Measurements from ENCODE around the gene THSD4.

THSD4 gene

GRCh38 chr15:71773206-71773859 lies 658.1 kb downstream of the THSD4 start:
- Histone ChIP-seq H3K4me1 (ENCODE audit: insufficient read depth, low read length, poor library complexity, severe bottlenecking) (no peaks in the 10 kb centered on the region), H3K4me3 (ENCODE audit: low read length, poor library complexity, severe bottlenecking) (no peak overlapping the region), H3K9ac (ENCODE audit: low read depth, low read length, poor library complexity, severe bottlenecking) (no peak overlapping the region), H2AFZ (ENCODE audit: low read length) (no peak overlapping the region), H4K20me1 (ENCODE audit: insufficient read depth, low read length, poor library complexity, severe bottlenecking) (no peaks in the 10 kb centered on the region), H3K79me2 (ENCODE audit: insufficient read depth, low read length) (no peaks in the 10 kb centered on the region), H3K9me2 (replicated peaks; ENCODE audit: low read depth, low read length) (no peaks in the 10 kb centered on the region), H3K4me2 (ENCODE audit: low read depth, low read length, poor library complexity, severe bottlenecking) (no peak overlapping the region), H3K27me3 (ENCODE audit: insufficient read depth, low read length, poor library complexity, severe bottlenecking) (no peaks in the 10 kb centered on the region), H3F3A (ENCODE audit: low read depth) (no peaks in the 10 kb centered on the region), H3K9me3 (ENCODE audit: insufficient read depth, low read depth, low read length) (no peaks in the 10 kb centered on the region), H3K36me3 (ENCODE audit: insufficient read depth, low read length) (no peaks in the 10 kb centered on the region)
- no peak for TF ChIP-seq CTCF (conservative IDR thresholded peaks at IDR 0.05; ENCODE audit: low read length)
- TF ChIP-seq EZH2phosphoT487 (IDR thresholded peaks at IDR 0.05; ENCODE audit: borderline replicate concordance) = no peak

GRCh38 chr15:71775856-71776255 lies 660.6 kb downstream of the THSD4 start:
- no peak for TF ChIP-seq CTCF (conservative IDR thresholded peaks at IDR 0.05; ENCODE audit: low read length)
- Histone ChIP-seq H3K4me3 (ENCODE audit: low read length, poor library complexity, severe bottlenecking) (no peak overlapping the region), H3K9me3 (ENCODE audit: insufficient read depth, low read depth, low read length) (no peaks in the 10 kb centered on the region), H3K36me3 (ENCODE audit: insufficient read depth, low read length) (no peaks in the 10 kb centered on the region), H3K9ac (ENCODE audit: low read depth, low read length, poor library complexity, severe bottlenecking) (no peak overlapping the region), H3K4me2 (ENCODE audit: low read depth, low read length, poor library complexity, severe bottlenecking) (no peak overlapping the region), H2AFZ (ENCODE audit: low read length) (no peak overlapping the region), H4K20me1 (ENCODE audit: insufficient read depth, low read length, poor library complexity, severe bottlenecking) (no peaks in the 10 kb centered on the region), H3K9me2 (replicated peaks; ENCODE audit: low read depth, low read length) (no peaks in the 10 kb centered on the region), H3K4me1 (ENCODE audit: insufficient read depth, low read length, poor library complexity, severe bottlenecking) (no peaks in the 10 kb centered on the region), H3K79me2 (ENCODE audit: insufficient read depth, low read length) (no peaks in the 10 kb centered on the region), H3K27me3 (ENCODE audit: insufficient read depth, low read length, poor library complexity, severe bottlenecking) (no peaks in the 10 kb centered on the region), H3F3A (ENCODE audit: low read depth) (no peaks in the 10 kb centered on the region)

GRCh38 chr15:71776304-71776703 lies 661.0 kb downstream of the THSD4 start:
- no peaks in the 10 kb centered on the region for H3F3A ChIP-seq (ENCODE audit: low read depth)
- TF ChIP-seq CTCF (conservative IDR thresholded peaks at IDR 0.05; ENCODE audit: low read length) = no peak
- TF ChIP-seq EZH2phosphoT487 (IDR thresholded peaks at IDR 0.05; ENCODE audit: borderline replicate concordance) = no peak
- H3K27me3 ChIP-seq (ENCODE audit: insufficient read depth, low read length, poor library complexity, severe bottlenecking) = no peaks in the 10 kb centered on the region
- H4K20me1 ChIP-seq (ENCODE audit: insufficient read depth, low read length, poor library complexity, severe bottlenecking) = no peaks in the 10 kb centered on the region
- H3K9me2 ChIP-seq (replicated peaks; ENCODE audit: low read depth, low read length) = no peaks in the 10 kb centered on the region
- H3K9me3 ChIP-seq (ENCODE audit: insufficient read depth, low read depth, low read length) = no peaks in the 10 kb centered on the region
- H3K9ac ChIP-seq (ENCODE audit: low read depth, low read length, poor library complexity, severe bottlenecking) = no peak overlapping the region
- no peaks in the 10 kb centered on the region for H3K79me2 ChIP-seq (ENCODE audit: insufficient read depth, low read length)
- no peak overlapping the region for H3K4me3 ChIP-seq (ENCODE audit: low read length, poor library complexity, severe bottlenecking)
- no peak overlapping the region for H2AFZ ChIP-seq (ENCODE audit: low read length)
- no peaks in the 10 kb centered on the region for H3K4me1 ChIP-seq (ENCODE audit: insufficient read depth, low read length, poor library complexity, severe bottlenecking)
- H3K4me2 ChIP-seq (ENCODE audit: low read depth, low read length, poor library complexity, severe bottlenecking) = no peak overlapping the region
- no peaks in the 10 kb centered on the region for H3K36me3 ChIP-seq (ENCODE audit: insufficient read depth, low read length)

All from Loucy (cell line).